Measurements from ENCODE around the gene TTC28.

TTC28 gene

GRCh38 chr22:28051787-28052356, 627.8 kb downstream of the TTC28 start:
- no peak for DNase-seq (ENCODE audit: low read depth in 3 of 3)

- no peak for DNase-seq (ENCODE audit: low read depth in 3 of 3)
Measured at GRCh38 chr22:28051091-28051786, 628.4 kb downstream of the TTC28 start.

- DNase-seq (ENCODE audit: low read depth in 3 of 3), result no peak
Measured at GRCh38 chr22:28048529-28048928, 631.1 kb downstream of the TTC28 start.

GRCh38 chr22:28047740-28048139, 631.9 kb downstream of the TTC28 start:
- DNase-seq (ENCODE audit: low read depth in 3 of 3), result no peak

GRCh38 chr22:28046100-28046499, 633.5 kb downstream of the TTC28 start:
- no peak for DNase-seq (ENCODE audit: low read depth in 3 of 3)

- no peak for DNase-seq (ENCODE audit: low read depth in 3 of 3)
Measured at GRCh38 chr22:28044546-28045173, 635.0 kb downstream of the TTC28 start.

GRCh38 chr22:28043266-28043665, 636.4 kb downstream of the TTC28 start:
- DNase-seq (ENCODE audit: low read depth in 3 of 3), result no peak

GRCh38 chr22:28034760-28035401, 644.8 kb downstream of the TTC28 start:
- DNase-seq (ENCODE audit: low read depth in 3 of 3), result no peak

GRCh38 chr22:28034145-28034759, 645.4 kb downstream of the TTC28 start:
- no peak for DNase-seq (ENCODE audit: low read depth in 3 of 3)

- DNase-seq (ENCODE audit: low read depth in 3 of 3), result no peak
Measured at GRCh38 chr22:28032861-28033260, 646.8 kb downstream of the TTC28 start.

- DNase-seq (ENCODE audit: low read depth in 3 of 3), result no peak
Measured at GRCh38 chr22:28031383-28031922, 648.2 kb downstream of the TTC28 start.

- no peak for DNase-seq (ENCODE audit: low read depth in 3 of 3)
Measured at GRCh38 chr22:28030473-28030872, 649.2 kb downstream of the TTC28 start.

- DNase-seq (ENCODE audit: low read depth in 3 of 3), result no peak
Measured at GRCh38 chr22:28029956-28030355, 649.7 kb downstream of the TTC28 start.

- DNase-seq (ENCODE audit: low read depth in 3 of 3), result no peak
Measured at GRCh38 chr22:28029201-28029948, 650.3 kb downstream of the TTC28 start.

- no peak for DNase-seq (ENCODE audit: low read depth in 3 of 3)
Measured at GRCh38 chr22:28027453-28028448, 651.9 kb downstream of the TTC28 start.

- DNase-seq (ENCODE audit: low read depth in 3 of 3), result no peak
Measured at GRCh38 chr22:28025866-28026575, 653.6 kb downstream of the TTC28 start.

- DNase-seq (ENCODE audit: low read depth in 3 of 3), result no peak
Measured at GRCh38 chr22:28025333-28025732, 654.3 kb downstream of the TTC28 start.

GRCh38 chr22:28024422-28024888, 655.2 kb downstream of the TTC28 start:
- no peak for DNase-seq (ENCODE audit: low read depth in 3 of 3)

GRCh38 chr22:28023774-28024173, 655.9 kb downstream of the TTC28 start:
- DNase-seq (ENCODE audit: low read depth in 3 of 3), result no peak
